ENCODE data around the gene GCH1.
"Not testable (repeated sequence)": the region's sequence is repeated elsewhere in the genome, so short reads cannot be mapped to it uniquely, and the experiment has no call there.

Gene GCH1

DNA sequence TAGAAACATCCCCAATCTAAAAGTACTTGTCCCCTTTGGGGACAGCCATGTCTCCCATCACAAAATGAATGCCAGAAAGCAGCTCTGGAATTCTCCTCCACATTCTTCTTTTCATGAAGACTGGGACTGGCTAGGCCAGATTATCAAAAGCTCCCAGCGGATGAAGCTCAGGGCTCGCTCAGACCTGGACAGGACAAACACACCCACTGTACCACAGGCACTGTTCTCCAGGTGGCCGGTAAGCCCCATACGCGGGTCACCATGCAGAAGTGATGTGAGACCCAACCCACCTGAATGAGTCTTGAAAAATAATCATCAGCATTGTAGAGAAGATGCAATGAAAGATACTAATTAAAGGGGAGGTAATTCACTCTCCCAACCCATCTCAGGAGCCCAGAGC lies 85.1 kb downstream of the GCH1 start:
- no peak for DNase-seq

DNA sequence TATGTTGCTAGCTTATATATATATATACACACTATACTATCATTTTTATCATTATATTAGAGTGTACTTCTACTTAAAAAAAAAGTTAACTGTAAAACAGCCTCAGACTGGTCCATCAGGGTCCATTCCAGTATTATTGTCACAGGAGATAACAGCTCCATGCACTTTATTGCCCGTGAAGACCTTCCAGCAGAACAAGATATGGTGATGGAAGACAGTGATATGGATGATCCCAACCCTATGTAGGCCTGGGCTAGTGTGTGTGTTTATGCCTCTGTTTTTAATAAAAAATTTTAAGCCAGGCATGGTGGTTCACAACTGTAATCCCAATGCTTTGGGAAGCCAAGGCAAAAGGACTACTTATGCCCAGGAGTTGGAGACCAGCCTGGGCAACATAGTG lies 86.2 kb downstream of the GCH1 start:
- no peak for DNase-seq

DNA sequence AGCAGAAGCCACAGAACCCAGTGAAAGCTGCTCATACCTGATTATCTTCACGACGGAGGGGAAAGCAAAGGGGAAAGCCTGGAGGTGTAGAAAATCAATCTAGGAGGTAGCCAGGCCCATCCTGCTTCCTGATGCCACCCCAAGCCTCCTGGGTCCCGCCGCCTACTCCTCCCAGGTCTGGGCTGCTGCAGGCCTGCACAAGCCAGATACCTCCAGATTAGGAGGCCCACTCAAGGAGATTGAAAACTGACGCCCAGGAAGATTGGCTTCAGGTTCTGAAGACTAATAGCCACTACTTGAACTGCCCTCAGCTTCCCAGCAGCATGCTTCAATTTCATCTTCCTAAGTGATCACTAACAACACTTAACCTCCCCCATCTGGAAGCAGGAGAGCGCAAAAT lies 87.1 kb downstream of the GCH1 start:
- DNase-seq = no peak

DNA sequence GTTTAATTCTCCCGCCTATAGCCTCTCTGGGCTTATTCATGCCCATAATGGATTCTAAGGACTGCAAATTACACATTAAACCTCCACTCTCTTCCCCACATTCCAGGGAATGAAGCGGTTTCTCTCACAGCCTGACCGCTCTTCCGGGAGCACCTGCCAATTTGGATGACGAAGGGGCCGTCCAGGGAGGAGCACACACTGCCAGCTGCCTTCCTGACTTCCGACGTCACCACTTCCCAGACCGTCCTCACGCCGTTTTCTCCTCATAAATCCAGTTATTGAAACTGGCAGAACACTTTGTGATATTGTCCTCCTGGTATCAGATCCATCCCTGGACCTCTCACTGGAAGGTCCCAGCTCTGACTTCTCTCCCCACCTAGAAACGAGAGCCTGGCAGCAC lies 87.6 kb downstream of the GCH1 start:
- DNase-seq = no peak

DNA sequence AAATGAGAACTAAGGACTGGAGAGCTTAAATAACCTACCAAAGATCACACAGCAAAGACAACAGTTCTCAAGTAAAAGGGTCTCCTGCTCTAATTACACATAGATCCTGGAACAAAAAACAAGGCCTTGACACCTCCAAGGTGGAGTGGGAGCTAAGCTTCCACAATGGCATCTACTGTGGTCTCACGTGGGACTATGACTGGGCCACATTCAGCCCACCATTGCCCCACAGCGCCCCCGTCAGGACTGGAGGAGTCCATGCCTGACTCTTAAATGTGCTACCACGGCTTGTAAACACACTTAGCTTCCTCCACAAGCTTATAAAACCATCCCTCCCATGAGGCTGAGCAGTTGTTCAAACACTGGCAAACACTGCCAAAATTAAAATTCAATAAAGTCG lies 88.5 kb downstream of the GCH1 start:
- DNase-seq = peak; percentile 30

DNA sequence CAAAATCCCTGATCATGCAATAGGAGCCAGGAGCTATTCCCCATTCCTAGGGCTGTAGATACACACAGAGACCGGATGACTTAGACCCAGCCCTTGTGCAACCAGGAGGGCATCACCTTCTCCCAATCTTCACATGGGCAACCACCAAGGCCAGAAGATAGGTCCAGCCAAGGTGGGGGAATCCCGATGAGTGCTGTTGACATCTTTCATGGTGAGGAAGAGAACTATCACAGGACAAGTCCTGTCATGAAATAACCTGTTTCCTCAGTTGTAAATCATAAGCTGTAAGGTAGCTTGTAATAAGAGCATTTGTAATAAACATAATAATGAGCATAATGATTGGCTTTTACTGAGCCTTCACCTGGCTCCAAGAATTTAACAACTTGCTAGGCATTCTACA lies 89.5 kb downstream of the GCH1 start:
- DNase-seq = no peak

DNA sequence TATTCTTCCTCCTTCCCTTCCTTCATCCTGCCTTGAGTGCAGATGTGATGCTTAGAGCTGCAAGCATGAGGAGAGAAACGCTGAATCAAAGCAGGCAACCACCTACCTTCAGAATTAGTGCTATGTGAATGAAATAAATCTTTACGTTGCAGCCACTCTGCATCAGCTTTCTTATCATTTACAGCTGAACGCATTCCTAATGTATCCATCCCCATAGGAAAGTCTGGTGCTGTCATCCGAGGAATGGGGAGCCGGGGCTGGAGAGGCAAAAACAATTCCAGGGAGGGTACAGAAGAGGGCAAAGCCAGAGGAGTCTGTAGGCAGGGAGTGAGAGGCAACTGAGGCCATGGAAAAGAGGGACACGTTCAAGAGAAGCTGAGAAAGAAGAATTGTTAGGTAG lies 90.0 kb downstream of the GCH1 start:
- no peak for DNase-seq

DNA sequence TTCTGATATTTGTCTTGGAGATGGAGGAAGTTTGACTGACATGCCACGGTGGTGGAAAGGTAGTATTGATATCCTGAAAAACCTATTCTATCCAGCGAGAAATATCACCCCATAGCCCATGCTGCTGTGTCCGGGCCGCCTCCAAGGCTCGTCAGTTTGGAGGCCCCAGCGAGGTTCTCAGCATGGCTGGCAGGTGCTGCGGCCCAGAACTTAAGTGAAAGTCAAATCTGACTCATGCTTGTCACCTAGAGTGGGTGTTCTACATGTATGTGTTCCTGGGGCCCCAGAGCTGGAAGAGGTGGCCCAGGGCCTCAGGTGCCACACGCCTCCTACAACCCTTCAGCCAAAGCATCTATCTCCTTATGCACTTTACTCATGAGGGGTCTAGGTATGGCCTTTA lies 92.9 kb downstream of the GCH1 start:
- no peak for DNase-seq

DNA sequence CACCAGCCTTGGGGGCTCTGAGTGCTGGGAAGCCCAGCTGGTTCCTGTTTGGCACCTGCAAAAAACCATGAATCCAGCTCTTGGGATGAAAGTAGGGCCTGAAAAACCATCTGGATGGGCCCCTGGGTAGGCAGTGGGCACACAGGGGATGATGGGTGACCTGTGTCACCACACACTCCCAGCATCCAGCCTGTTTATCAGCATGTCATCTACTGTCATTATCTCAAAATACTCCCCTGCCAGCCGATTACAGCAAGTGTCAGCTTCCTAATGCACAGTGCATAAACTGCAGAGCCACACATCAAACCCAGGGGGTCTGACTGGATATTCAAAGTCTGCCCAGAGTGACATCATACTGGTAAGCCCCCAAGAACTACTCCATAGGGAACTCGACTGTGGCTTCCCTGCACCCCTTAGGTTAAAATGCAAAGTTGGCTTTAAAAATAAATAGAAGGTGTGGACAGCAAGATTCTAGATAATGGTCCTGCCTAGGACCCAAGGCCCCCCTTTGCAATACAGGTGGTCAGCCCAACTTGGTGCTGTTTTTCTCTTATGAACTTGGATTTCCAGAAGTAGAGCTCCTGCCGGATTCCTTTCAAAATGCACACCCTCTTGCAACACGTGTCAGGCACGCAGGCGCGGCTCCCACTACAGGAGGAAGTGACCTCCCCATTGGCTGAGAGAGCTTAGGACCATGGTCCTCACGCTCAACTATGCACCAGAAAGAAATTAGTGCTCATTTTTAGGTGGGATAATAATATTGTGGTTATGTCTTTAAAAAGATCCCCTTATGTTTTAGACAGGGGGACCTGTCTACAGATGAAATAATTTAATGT lies 94.1 kb downstream of the GCH1 start:
- no peak for DNase-seq

DNA sequence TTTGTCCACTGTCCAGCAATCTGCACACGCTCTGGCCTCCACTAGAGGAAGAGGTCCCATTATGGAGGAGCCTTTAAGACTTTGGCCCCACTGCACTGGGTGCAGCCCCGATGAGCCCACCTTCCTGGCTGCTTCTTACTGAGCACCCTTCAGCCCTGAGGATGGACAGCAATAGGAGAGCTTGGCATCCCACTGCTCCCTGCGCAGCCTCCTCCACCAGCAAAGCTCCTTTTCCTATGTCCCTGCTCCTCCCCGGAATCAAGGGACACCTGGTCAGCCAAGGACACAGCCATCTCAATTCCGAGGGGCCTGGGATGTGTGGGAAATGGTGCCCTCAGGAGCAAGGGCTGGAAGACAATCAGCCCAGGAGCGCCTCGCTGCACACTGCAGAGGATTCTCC lies 94.7 kb downstream of the GCH1 start:
- no peak for DNase-seq

DNA sequence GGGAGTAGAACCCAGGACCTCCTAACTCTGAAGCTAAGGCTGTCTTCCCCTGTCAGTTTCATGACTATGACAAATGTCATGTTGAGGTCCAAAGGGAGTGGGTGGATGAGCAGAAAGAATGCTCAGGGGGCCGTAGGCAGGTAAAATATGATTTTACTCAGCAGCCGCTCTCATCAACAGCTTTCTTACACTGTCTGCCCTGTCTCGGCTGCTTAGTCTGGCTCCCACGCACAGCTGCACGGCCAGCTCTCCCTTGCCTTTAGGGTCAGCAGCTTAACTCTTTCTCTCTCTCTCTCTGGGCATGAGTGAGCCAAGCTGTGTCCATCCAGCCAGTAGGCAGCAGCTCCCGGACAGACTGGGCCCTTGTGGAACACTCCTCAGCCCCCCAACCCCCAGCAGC lies 95.2 kb downstream of the GCH1 start:
- DNase-seq = no peak

DNA sequence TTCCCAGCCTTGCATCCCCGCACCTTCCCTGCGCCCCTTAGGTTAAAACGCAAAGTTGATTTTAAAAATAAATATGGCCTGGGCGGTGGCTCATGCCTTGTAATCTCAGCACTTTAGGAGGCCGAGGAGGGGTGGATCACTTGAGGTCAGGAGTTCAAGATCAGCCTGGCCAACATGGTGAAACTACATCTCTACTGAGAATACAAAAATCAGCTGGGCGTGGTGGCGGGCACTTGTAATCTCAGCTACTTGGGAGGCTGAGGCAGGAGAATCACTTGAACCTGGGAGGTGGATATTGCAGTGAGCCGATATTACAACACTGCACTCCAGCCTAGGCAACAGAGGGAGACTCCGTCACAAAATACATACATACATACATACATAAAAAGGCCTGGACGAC lies 96.0 kb downstream of the GCH1 start:
- no peak for DNase-seq

DNA sequence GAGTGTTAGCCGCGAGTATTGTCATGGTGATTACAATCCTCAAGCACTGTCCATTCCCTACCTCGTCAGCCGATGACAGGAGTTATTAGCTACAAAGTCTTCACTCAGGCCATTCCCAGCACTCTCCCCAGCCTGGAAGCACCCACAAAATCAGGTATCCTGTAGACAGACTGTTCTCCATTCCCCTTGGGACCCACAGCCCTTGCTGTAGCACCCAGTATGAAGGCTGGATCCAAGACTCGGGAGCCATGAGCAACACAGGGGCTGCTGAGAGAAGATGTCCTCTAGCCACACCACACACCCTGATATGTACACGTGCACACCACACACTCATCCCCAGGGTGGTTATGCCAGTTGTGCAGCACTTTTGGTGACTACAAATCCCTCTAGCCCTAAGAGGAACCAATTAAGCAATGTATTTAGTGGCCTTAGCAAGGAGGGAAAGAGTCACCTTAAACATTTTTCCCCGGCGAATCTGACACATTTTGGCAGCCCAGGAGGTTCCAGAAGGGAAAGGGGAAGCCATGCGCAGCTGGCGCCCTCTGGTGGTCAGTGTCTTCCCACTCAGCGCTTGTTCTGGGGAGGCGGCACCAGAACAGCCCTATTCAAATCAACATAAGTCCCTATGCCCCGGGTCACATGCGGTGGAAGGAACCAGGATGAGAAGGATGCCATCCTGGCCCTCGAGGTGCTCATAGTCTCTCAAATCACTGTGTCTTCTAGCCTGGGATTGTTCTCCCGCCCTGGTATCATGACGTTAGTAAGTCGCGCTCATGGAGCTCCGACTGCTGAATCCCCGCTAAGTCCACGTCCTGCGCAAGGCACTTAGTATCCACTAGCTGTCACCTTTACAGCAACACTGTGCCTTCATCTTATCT lies 96.9 kb downstream of the GCH1 start:
- DNase-seq = peak; percentile 90

DNA sequence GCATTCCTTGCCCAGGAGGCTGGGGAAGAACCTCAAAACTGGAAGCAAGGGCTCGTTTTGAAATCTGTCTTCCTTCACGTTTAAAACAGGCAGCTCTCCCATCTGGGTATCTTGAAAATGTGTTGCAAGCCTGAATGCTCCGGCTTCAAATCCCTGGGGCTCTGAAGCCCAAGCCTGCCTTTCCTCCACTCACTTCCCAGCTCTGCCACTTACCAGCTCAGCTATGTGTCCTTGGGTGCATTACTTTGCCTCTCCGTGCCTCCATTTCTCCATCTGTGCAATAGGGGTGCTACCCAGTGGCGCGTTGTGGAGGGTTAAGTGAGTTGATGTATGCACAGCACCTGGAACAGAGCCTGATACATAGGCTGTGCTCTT lies 97.6 kb downstream of the GCH1 start:
- DNase-seq = no peak

DNA sequence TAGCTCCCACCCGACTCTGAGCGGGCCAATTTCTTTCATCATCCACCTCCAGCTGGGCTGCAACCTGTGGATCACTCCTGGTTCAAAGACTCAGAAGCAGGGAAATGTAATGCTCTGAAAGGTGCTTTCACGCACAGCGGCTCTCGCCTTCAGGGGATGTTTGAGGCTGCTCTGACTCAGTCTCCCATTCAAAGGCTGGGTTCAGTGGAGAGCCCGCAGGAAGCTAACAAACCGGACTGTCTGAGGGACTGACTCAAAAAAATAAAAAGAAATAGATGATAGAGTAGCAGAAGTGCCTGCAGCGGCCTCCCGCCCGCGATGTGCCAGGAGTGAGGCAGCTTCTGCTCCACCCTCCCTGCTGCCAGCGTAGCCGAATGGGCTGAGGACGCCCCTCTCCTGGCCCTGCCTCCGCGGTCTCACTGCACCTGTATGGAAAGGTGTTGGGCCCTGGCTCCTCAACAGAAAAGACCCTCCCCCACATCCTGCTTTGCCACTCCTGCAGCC lies 98.0 kb downstream of the GCH1 start:
- no peak for DNase-seq

DNA sequence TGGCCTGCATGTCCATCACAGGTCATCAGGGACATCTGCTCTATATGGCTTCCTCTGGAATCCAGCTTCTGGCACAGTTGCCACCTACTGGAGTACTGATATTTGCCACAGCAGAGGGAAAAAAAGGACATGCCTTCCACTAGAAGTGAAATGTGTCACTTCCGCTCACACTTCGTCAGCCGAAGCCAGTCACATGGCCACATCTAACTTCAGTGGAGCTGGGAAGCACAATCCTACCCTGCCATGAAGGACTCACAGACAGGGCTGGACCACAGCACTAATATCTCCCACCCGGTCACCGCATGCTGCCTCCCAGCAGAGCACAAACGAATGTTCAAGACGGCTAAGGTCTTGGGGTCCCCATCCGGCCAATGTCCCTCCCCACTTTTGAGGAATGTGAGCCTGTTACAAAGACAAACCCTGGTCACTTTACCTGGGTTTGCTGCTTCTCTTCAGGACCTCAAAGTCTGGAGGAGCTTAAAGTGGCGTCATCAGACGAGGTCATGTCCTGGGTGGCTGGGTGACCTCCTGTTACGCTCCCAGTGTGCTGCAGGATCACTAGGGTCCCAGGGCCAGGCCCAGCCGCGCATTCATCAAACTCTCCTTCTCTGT lies 98.6 kb downstream of the GCH1 start:
- no peak for DNase-seq

DNA sequence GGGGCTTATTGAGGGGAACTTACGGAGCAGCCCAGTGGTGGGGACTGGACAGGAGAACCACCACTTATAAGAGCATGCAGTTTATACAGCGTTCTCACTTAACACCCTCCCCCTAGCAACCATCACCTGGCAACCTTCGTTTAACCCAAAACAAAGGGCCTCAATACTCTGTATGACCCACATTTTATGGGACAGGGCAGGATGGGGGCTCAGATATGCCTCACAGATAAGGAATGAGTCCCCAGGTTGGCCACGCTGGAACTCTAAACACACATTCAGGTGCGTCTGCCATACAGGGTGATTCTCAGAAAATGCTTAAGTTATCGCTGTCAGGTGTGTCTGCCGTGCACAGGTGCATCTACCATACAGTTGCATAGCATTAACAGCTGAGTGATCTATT lies 99.2 kb downstream of the GCH1 start:
- no peak for DNase-seq

DNA sequence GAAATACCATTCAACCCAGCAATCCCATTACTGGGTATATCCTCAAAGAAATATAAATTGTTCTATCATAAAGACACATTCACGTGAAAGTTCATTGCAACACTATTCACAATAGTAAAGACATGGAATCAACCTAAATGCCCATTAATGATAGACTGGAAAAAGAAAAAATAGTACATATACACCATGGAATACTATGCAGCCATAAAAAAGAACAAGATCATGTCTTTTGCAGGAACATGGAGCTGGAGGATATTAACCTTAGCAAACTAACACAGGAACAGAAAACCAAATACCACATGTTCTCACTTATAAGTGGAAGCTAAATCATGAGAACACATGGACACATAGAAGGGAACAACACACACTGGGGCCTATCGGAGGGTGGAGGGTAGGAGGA lies 101.1 kb downstream of the GCH1 start:
- not testable (repeated sequence) for DNase-seq

DNA sequence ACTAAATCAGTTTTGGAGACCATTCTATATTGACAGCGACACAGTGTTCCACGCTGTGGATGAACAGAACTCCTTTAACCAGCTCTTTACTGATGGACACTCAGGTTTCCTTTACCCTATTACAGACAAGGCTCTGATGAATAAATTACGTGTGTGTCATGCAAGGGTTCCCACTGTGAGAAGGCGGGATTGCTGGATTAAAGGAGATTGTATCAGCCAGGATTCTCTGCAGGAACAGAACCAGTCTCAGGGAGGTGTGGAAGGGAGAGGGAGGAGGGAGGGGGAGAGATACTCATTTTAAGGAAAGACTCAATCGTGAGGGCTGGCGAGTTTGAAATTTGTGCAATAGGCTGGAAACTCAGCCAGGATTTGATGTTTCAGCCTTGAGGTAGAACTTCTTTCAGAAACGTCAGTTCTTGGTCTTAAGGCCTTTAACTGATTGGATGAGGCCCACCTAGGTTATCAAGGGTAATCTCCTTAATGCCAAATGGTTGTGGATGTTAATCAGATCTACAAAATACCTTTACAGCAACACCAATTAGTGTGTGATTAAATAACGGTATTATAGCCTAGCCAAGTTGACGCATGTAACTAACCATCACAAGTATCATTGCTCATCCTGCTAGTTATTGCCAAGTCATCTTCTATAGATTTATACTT lies 104.0 kb downstream of the GCH1 start:
- DNase-seq = no peak

DNA sequence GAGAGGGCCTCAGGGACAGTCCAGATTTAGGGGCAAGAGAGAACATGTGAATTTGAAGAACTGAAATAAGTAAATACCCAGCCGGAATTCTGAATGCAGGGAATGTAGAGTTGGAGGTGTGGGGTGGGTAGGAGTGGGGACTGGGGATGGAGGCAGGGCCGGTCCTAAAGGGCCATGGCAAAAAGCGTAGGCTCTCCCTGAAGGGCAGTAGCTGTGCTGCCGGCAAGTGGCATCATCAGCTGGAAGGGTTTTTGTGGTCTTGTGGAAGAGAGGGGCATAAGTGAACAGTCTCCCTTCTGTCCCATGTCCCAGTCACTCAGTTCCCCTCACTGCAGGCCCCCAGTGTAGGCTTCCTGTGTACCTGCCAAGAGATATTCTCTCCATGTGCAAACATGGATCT lies 104.6 kb downstream of the GCH1 start:
- no peak for DNase-seq

DNA sequence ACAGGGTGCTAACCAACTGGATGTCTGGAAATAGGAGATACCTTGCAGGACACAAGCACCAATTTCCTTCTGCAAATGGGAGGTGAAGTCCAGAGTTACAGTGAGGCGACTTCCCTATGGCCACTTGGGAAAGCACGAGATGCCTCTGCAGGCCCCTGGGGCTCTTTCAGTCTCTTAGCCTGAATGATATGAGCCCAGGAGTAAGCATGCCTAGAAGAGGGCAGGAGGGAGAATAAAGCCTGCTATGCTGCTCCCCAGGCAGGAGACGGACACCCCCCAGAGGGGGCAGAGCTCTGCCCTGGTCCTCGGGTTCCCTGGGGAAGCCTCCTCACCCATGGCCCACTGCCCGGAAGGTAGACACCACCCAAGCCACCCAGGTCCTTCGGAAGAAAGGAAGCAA lies 105.1 kb downstream of the GCH1 start:
- DNase-seq = no peak

DNA sequence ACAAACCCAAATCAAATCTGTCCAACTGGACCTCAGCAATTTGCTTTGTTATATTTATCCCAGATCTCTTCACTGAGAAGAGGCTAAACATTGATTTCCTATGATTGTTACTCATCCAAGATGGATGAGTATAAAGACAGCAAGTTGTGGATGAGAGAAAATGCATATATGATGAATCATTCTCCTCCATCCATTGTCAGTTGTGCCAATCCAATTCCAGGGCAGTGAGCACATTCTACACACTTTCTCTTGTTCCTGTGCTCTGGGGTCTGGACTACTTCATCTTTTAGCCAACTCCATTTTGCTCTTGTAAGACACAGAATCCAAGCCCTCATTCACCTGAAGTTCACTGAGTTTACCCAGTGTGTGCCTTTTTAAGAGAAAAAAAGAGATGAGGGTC lies 105.7 kb downstream of the GCH1 start:
- no peak for DNase-seq

DNA sequence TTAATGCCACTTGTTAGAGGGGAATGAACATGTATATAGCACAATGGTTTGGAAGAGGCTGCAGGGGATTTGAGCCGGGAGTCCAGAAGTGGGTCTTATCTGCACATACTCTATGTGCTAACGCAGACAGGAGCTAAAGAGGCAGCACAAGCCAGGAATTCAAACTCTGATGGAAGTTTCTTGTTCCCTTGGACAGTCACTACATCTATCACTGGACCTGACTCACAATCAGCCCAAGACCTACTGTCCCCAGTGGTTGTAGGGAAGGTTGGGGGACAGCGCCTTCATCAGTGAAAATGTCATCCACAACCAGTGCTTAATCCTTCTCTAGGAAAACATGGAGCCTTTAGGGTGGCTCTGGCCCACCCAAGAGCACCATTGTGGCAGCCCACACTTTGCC lies 107.8 kb downstream of the GCH1 start:
- DNase-seq = no peak
